Subcutaneous adipose tissue (tissue), 4 donors: ENCODE results near the gene HSD11B2. TPM values are rescaled to one million over a fixed set of nuclear protein-coding genes. Genes with fewer than 3 reads are reported as not detected.

Experiments used
- total RNA-seq, 4 donors: library from RNA; depleted of rRNA; stranded (reverse); fragments of >200 nt; gene quantifications; one replicate each; pipeline ENCODE4 v1.1.0, GENCODE V29; 2016
- TF ChIP-seq, protein P1 (sequence below): fragments of 450-650 bp; IDR thresholded peaks from one replicate; pipeline ENCODE4 v1.5.1; 2016; ENCODE audit warnings: low read depth, mild to moderate bottlenecking, control low read depth, antibody characterized with exemption, moderate library complexity

HSD11B2 gene
- total RNA-seq, 4 donors from 2014 or later = 0.22 to 1.3 (median 0.51) TPM; not detected in 1

DNA sequence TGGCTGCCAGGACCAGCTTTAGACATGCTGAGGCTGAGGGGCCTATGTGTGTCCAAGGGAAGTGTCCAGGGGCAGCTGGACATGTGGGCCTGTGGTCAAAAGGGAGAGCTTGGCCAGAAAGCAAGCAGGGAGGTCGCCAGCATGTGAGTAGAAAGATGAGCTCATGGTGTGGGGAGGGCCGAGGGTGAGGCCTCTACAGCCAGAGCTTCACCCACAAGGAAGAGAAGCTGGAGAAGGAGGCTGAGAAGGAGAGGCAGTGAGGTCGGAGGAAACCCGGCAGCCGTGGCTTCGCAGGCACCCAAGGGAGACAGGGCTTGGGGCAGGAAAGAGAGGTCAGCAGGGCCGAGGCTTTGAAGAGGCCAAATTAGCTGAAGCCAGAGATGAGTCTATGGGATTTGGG, 4.0 kb upstream of the HSD11B2 start:
- TF ChIP-seq, protein P1, sequence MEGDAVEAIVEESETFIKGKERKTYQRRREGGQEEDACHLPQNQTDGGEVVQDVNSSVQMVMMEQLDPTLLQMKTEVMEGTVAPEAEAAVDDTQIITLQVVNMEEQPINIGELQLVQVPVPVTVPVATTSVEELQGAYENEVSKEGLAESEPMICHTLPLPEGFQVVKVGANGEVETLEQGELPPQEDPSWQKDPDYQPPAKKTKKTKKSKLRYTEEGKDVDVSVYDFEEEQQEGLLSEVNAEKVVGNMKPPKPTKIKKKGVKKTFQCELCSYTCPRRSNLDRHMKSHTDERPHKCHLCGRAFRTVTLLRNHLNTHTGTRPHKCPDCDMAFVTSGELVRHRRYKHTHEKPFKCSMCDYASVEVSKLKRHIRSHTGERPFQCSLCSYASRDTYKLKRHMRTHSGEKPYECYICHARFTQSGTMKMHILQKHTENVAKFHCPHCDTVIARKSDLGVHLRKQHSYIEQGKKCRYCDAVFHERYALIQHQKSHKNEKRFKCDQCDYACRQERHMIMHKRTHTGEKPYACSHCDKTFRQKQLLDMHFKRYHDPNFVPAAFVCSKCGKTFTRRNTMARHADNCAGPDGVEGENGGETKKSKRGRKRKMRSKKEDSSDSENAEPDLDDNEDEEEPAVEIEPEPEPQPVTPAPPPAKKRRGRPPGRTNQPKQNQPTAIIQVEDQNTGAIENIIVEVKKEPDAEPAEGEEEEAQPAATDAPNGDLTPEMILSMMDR = no peak

DNA sequence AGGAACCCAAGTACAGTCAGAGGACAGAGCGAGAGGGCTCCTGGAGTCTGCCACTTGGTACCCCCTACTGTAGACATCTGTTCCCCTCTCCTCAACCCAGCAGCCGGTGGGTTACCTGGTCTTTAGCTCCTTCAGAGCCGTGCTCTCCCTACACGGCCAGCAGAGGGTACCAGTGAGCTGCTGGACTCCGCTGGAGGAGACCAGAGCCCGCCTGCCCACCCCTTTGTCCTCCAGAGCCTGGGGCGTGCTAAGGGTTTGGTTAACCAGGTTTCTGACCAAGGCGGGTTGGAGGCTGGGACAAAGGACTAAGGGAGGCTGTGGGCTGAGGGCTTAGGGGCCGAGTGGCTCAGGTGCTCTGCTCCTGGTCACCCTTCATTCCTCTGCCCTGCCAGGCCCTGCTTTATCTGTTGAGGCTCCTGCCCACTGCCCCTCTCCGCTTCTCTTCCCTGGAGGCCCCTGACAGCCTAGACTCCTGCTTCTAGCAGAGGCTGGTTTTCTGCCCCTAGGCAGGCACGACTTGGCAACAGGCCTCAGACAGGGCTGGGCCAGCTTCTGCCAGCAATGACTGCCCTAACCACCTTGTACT, 2.7 kb upstream of the HSD11B2 start:
- TF ChIP-seq, protein P1 = no peak

DNA sequence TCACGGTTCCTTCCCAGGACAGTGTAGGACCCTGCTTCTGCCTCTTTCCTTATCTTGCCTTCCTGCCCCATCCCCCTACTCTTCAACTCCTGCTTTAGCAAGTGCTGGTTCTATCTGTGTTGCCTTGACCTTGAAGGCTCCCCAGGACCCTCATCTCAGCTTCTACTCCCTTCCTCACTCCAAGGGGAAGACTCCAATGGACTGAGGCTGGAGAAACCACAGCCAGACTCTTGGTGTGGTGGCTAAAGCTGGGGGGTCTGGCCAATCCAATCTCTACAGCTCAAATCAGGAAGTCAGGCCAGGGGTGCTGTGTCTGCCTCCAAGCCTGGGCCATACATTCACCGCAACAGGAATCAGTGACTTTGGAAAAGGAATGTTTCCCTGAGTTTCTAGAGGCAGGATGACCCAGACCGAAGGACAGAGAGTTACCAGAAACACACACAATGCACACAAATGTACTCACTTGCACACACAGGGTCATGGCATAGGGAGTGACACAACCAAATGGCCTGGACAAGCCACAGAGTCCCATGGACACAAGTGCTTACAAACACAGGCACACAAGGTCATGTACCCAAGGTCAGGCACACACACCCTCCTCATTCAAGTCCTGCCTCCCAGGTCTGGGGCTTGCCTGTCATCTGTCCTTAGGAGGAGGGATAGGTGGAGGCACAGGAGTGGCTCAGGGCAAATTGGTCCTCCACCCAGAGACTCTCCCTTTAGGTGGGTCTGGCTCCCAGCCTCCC, 1.7 kb upstream of the HSD11B2 start:
- TF ChIP-seq, protein P1 = no peak

DNA sequence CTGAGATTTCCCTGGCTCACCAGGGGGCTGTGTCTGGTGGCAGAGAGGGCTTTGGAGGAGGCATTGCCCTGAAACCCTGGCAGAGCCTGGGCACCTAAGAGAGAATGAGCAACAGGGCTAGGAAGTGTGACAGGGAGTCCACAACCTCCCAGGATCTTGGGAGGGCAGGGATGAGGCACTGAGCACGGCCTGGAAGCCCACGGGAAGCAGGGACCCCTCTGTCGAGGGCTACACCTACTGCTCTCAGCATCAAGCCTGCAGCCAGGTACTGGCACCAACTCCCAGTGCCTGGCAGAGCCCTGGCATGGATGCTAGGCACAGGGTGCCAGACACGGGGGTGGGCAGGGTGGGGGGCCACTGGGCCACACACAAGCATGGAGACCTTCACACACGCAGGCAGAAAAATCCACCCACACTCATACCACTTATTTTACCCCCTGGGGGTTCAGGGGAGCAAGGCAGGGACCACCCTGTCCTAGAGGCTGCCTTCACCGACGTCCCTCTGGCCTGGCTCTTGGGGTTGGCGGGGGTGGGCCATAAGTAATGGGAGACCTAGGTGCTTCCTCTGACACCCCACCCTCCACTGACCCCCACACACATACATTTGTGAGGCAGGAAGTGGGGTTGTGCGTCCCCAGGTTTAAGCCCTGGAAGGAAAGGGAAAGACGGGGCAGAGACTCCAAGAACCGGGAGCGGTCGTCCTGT, 970 bp upstream of the HSD11B2 start:
- TF ChIP-seq, protein P1 = no peak

DNA sequence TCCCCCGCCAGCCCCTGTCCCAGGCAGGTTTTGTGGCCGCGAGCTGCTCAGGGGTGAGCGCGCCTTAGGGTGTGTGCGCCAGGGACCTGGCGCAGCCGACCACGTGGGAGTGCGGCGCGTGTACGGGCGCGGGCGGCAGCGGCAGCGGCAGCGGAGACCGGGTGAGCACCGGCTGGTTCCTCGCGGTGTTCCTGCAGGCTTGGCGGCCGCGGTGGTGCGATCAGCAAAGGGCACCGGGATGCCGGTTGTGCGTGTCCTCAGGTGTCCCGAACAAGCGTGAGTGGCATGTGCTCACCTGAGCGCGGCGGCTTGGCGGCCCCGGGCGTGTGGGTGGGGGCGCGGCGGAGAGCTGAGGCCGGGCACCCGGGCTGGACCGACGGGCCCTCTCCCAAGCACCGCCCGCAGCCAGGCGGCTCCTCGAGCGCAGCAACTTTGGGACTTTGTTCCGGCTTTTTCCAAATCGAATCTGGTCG, 381 bp upstream of the HSD11B2 start:
- TF ChIP-seq, protein P1 = no peak

DNA sequence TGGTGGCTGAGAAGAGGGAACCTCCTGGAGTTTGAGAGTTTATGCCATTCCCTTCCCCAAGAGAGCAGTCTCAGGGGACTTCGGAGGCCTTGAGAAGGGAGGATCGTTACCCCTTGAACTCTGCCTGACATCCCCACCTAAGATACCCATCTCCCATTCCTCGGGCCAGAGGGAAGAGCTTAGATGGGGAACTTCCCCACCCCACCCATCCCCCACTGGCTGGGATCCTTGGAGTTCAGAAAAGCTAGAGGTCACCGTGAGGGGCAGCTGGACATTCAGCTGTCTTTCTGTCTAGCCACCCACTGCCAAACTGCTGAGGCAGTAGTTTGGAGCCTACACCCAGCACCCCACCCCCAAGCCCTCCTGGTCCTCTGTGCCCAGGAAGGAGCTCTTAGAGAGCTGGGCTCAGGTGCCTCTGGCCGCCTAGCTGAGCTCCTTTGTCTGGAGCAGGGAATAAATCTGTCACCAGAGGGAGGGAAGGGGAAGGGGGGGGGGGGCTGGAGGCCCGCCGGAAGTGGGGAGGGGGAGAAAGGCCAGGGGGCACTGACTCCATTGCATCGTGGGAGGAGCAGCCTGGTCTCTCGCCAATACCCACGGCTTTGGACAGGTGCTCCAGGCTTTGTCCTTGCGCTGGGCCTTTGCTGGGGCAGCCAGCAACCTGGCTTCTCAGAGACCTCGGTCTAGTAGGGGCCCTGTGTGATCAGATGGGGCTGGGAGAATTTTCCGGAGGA, 1.0 kb downstream of the HSD11B2 start:
- TF ChIP-seq, protein P1 = no peak
